Adrenal gland (tissue), 12 donors: ENCODE results near the gene SULT4A1. TPM values are rescaled to one million over a fixed set of nuclear protein-coding genes. Genes with fewer than 3 reads are reported as not detected.

Experiments
- DNase-seq, 7 donors: peaks; one replicate each; pipeline ENCODE4 v3.0.0-alpha.2; 2019 to 2020
- H3K27ac ChIP-seq, 5 donors: fragments of 200-600 bp; sonication (generic) in 4 of 5; 1 replicate in 3 of 5; 2 replicates in 2 of 5; pipeline versions ENCODE4 v1.5.1 to v1.8.0; 2016 to 2020; ENCODE audit warnings: mild to moderate bottlenecking in 1 of 5
- H3K27me3 ChIP-seq: fragments of 200-600 bp; 2 replicates; pipeline ENCODE4 v1.8.0; 2021
- H3K36me3 ChIP-seq, 2 donors: fragments of 200-600 bp; replicated peaks in 1 of 2; 1 replicate in 1 of 2; 2 replicates in 1 of 2; pipeline versions ENCODE4 v1.5.1 to v1.8.0; 2018 to 2022
- H3K4me1 ChIP-seq, 2 donors: fragments of 200-600 bp; replicated peaks in 1 of 2; 1 replicate in 1 of 2; 2 replicates in 1 of 2; pipeline versions ENCODE4 v1.5.1 to v1.8.0; 2018 to 2021
- H3K4me3 ChIP-seq, 4 donors: fragments of 200-600 bp; sonication (generic) in 3 of 4; one replicate each; pipeline ENCODE4 v1.5.1; 2016 to 2018
- H3K9me3 ChIP-seq, 3 donors: fragments of 200-600 bp; sonication (generic) in 1 of 3; replicated peaks in 1 of 3; 1 replicate in 2 of 3; 2 replicates in 1 of 3; pipeline versions ENCODE4 v1.5.1 to v1.8.0; 2016 to 2021
- CTCF ChIP-seq, 6 experiments: fragments of 450-650 bp in 4 of 6; fragments of 200-600 bp in 2 of 6; sonication (generic) in 1 of 6; IDR thresholded peaks; 1 replicate in 5 of 6; 2 replicates in 1 of 6; pipeline versions ENCODE4 v1.5.1 to v1.8.0; 2016 to 2021; ENCODE audit warnings: antibody characterized with exemption in 6 of 6, mild to moderate bottlenecking in 2 of 6, moderate library complexity in 1 of 6
- POLR2A ChIP-seq, 2 donors: fragments of 450-650 bp; IDR thresholded peaks; one replicate each; pipeline ENCODE4 v1.6.1; 2017; ENCODE audit warnings: antibody characterized with exemption in 2 of 2, mild to moderate bottlenecking in 2 of 2, moderate library complexity in 1 of 2
- WGBS, 4 donors: extraction: QIAGEN DNeasy Blood & Tissue Kit in 2 of 4; methylation state at CpG; one replicate each; pipeline versions ENCODE4 v1.1.5 to v1.1.7; 2013 to 2017; 5-methylcytosine and 5-hydroxymethylcytosine counted together
- intact Hi-C, 2 donors: fragments of 100-400 bp; cut with DNase I; formaldehyde crosslinking; loops; one replicate each; pipeline versions ENCODE4 v1.14.1 to v1.15.0; 2022 to 2023
- polyA plus RNA-seq, 3 donors: library from polyadenylated mRNA; stranded (reverse); fragments of 200-250 nt in 2 of 3; fragments of 350-450 nt in 1 of 3; fragmentation: Illumina TruSeq in 1 of 3; extraction: RNeasy Lipid Tissue Mini Kit (QIAGEN cat#74804) in 1 of 3; gene quantifications; one replicate each; pipeline ENCODE4 v1.2.3, GENCODE V29; 2013 to 2014
- total RNA-seq, 9 donors: library from RNA; depleted of rRNA in 4 of 9; stranded (reverse); fragments of >200 nt in 4 of 9; fragments of 120-200 nt in 1 of 9; fragmentation: NEBNext Ultra II Directional in 1 of 9; extraction: Animal tissue kit (Norgen Biotek cat#: 25700) in 1 of 9; gene quantifications; one replicate each; pipeline versions ENCODE4 v1.1.0 to v1.2.4, GENCODE V29; 2013 to 2023
- donor health status: healthy with polysubstance abuse.
- donor health status: Bipolar disorder and iron deficiency.
- donor health status: DM: yes; HTN: yes; CAD: no.
- donor health status: DM: no; HTN: no; CAD: no.
- donor health status: DM: no; HTN: no; CAD: no.
- donor health status: DM: yes; HTN: yes; CAD: no.

Gene SULT4A1
- total and polyA plus RNA-seq, 12 donors = 0.65 to 8.8 (median 2.8) TPM; not detected in 4

- Histone ChIP-seq H3K27me3 (no peaks in the 10 kb centered on the region), H3K4me1 (peaks cover 0 to 4% of the 10 kb centered on the region in 2 donors), H3K9me3 (no peaks in the 10 kb centered on the region), H3K27ac (no peak overlapping the region), H3K4me3 (no peak overlapping the region), H3K36me3 (no peaks in the 10 kb centered on the region)
- intact Hi-C loops = no loop called here
- no peak for DNase-seq
- WGBS, 4 donors = 67 to 77% (median 74%) methylated on average over 5 of the region's 5 CpGs
- TF ChIP-seq POLR2A (IDR thresholded peaks at IDR 0.05) (no peak), CTCF (IDR thresholded peaks at IDR 0.05) (no peak)
Observed at GRCh38 chr22:43792905-43793304, 69.4 kb downstream of the SULT4A1 start.

GRCh38 chr22:43789452-43789851 lies 72.9 kb downstream of the SULT4A1 start:
- Histone ChIP-seq H3K4me1 (peaks cover 0 to 4% of the 10 kb centered on the region in 2 donors), H3K36me3 (no peaks in the 10 kb centered on the region), H3K27me3 (no peaks in the 10 kb centered on the region), H3K4me3 (no peak overlapping the region), H3K27ac (peak overlapping the region in 2 of 5 donors; percentile 45 to 48), H3K9me3 (no peaks in the 10 kb centered on the region)
- DNase-seq = peak; percentile 38 to 87 (median 75)
- TF ChIP-seq CTCF (IDR thresholded peaks at IDR 0.05) (no peak), POLR2A (IDR thresholded peaks at IDR 0.05) (no peak)
- intact Hi-C loops = no loop called here
- WGBS, 4 donors = 18 to 41% (median 27%) methylated on average over 7 of the region's 7 CpGs

GRCh38 chr22:43783777-43784176 lies 78.5 kb downstream of the SULT4A1 start:
- Histone ChIP-seq H3K36me3 (no peaks in the 10 kb centered on the region), H3K27me3 (no peaks in the 10 kb centered on the region), H3K4me1 (no peaks in the 10 kb centered on the region), H3K9me3 (no peaks in the 10 kb centered on the region), H3K4me3 (no peak overlapping the region), H3K27ac (no peak overlapping the region)
- DNase-seq = no peak
- intact Hi-C loops = no loop called here
- 95 to 100% (median 98%) methylated on average over 2 of the region's 2 CpGs for whole genome bisulfite sequencing, 4 donors
- no peak for TF ChIP-seq POLR2A (IDR thresholded peaks at IDR 0.05)
- TF ChIP-seq CTCF (IDR thresholded peaks at IDR 0.05) = no peak

GRCh38 chr22:43782448-43782847 lies 79.9 kb downstream of the SULT4A1 start:
- 77 to 93% (median 80%) methylated on average over 3 of the region's 3 CpGs for WGBS, 4 donors
- intact Hi-C loops = no loop called here

More at GRCh38 chr22:43782448-43782847, 79.9 kb downstream of the SULT4A1 start:
- H3K9me3 ChIP-seq = no peaks in the 10 kb centered on the region
- H3K4me3 ChIP-seq = no peak overlapping the region
- no peaks in the 10 kb centered on the region for H3K27me3 ChIP-seq
- DNase-seq = no peak
- no peak overlapping the region for H3K27ac ChIP-seq
- no peaks in the 10 kb centered on the region for H3K36me3 ChIP-seq
- TF ChIP-seq CTCF (IDR thresholded peaks at IDR 0.05) (no peak), POLR2A (IDR thresholded peaks at IDR 0.05) (no peak)
- no peaks in the 10 kb centered on the region for H3K4me1 ChIP-seq
